ENCODE data around the gene PIGO.

Gene PIGO

GRCh38 chr9:35073279-35073612, 23.1 kb downstream of the PIGO start:
- Histone ChIP-seq H3K9me3 (ENCODE audit: severe bottlenecking) (no peaks in the 10 kb centered on the region), H3K27ac (ENCODE audit: poor library complexity, severe bottlenecking) (peak overlapping the region; percentile 93), H3K4me3 (ENCODE audit: severe bottlenecking) (no peak overlapping the region), H3K36me3 (ENCODE audit: low read depth) (peaks cover 65% of the 10 kb centered on the region), H3K27me3 (ENCODE audit: insufficient read depth, poor library complexity, severe bottlenecking) (no peaks in the 10 kb centered on the region), H3K4me1 (ENCODE audit: insufficient read depth, poor library complexity, severe bottlenecking) (peaks cover 17% of the 10 kb centered on the region)
- no peak for TF ChIP-seq CTCF (IDR thresholded peaks at IDR 0.05; ENCODE audit: poor library complexity, severe bottlenecking)
- no peak for DNase-seq (ENCODE audit: low spot score)
- ATAC-seq (ENCODE audit: low read depth) = no peak

- H3K4me3 ChIP-seq (ENCODE audit: severe bottlenecking) = peak within 1 kb of the TSS; percentile 89
- peaks cover 17% of the 10 kb centered on the region for H3K4me1 ChIP-seq (ENCODE audit: insufficient read depth, poor library complexity, severe bottlenecking)
- peak; percentile 99 for DNase-seq (ENCODE audit: low spot score)
- peak within 1 kb of the TSS; percentile 93 for H3K27ac ChIP-seq (ENCODE audit: poor library complexity, severe bottlenecking)
- H3K9me3 ChIP-seq (ENCODE audit: severe bottlenecking) = no peaks in the 10 kb centered on the region
- no peak for TF ChIP-seq CTCF (IDR thresholded peaks at IDR 0.05; ENCODE audit: poor library complexity, severe bottlenecking)
- H3K36me3 ChIP-seq (ENCODE audit: low read depth) = peaks cover 65% of the 10 kb centered on the region
- H3K27me3 ChIP-seq (ENCODE audit: insufficient read depth, poor library complexity, severe bottlenecking) = no peaks in the 10 kb centered on the region
- peak; percentile 90 for ATAC-seq (ENCODE audit: low read depth)
Observed at GRCh38 chr9:35072461-35073278, 23.7 kb downstream of the PIGO start, which contains the start of gene VCP. TSS of gene VCP (minus strand) at chr9:35072625. CDS start at chr9:35072353, 272 bp downstream.

GRCh38 chr9:35071814-35072460, 24.5 kb downstream of the PIGO start:
- TF ChIP-seq CTCF (IDR thresholded peaks at IDR 0.05; ENCODE audit: poor library complexity, severe bottlenecking) = peak; percentile 63
- DNase-seq (ENCODE audit: low spot score) (peak; percentile 89), ATAC-seq (ENCODE audit: low read depth) (peak; percentile 74)
- Histone ChIP-seq H3K27me3 (ENCODE audit: insufficient read depth, poor library complexity, severe bottlenecking) (no peaks in the 10 kb centered on the region), H3K36me3 (ENCODE audit: low read depth) (peaks cover 65% of the 10 kb centered on the region), H3K4me3 (ENCODE audit: severe bottlenecking) (peak overlapping the region; percentile 89), H3K4me1 (ENCODE audit: insufficient read depth, poor library complexity, severe bottlenecking) (peaks cover 17% of the 10 kb centered on the region), H3K27ac (ENCODE audit: poor library complexity, severe bottlenecking) (peak overlapping the region; percentile 93), H3K9me3 (ENCODE audit: severe bottlenecking) (no peaks in the 10 kb centered on the region)

GRCh38 chr9:35070823-35071813, 25.3 kb downstream of the PIGO start:
- Histone ChIP-seq H3K4me1 (ENCODE audit: insufficient read depth, poor library complexity, severe bottlenecking) (peaks cover 17% of the 10 kb centered on the region), H3K27ac (ENCODE audit: poor library complexity, severe bottlenecking) (peak overlapping the region; percentile 93), H3K27me3 (ENCODE audit: insufficient read depth, poor library complexity, severe bottlenecking) (no peaks in the 10 kb centered on the region), H3K4me3 (ENCODE audit: severe bottlenecking) (peak overlapping the region; percentile 89), H3K36me3 (ENCODE audit: low read depth) (peaks cover 65% of the 10 kb centered on the region), H3K9me3 (ENCODE audit: severe bottlenecking) (no peaks in the 10 kb centered on the region)
- DNase-seq (ENCODE audit: low spot score) = no peak
- no peak for TF ChIP-seq CTCF (IDR thresholded peaks at IDR 0.05; ENCODE audit: poor library complexity, severe bottlenecking)
- ATAC-seq (ENCODE audit: low read depth) = no peak
